IPS DF 6.9 (cell line): ENCODE results near the gene FASN.

ENCODE experiments used
- DNase-seq: peaks from one replicate; pipeline ENCODE4 v3.0.0-alpha.2; 2013; ENCODE audit warnings: low read depth, low spot score
- H3K27ac ChIP-seq: one replicate; pipeline ENCODE4 v1.5.1; 2013; ENCODE audit warnings: low read length, control low read depth
- H3K27me3 ChIP-seq: 2 replicates; pipeline ENCODE4 v1.6.1; 2013; ENCODE audit warnings: mild to moderate bottlenecking, low read length; ENCODE audit not compliant: control insufficient read depth, insufficient read depth
- H3K36me3 ChIP-seq: 2 replicates; pipeline ENCODE4 v1.6.1; 2013; ENCODE audit warnings: low read length; ENCODE audit not compliant: control insufficient read depth, insufficient read depth
- H3K4me1 ChIP-seq: 2 replicates; pipeline ENCODE4 v1.6.1; 2013; ENCODE audit warnings: low read length; ENCODE audit not compliant: control insufficient read depth, insufficient read depth
- H3K4me3 ChIP-seq: 2 replicates; pipeline ENCODE4 v1.5.1; 2013; ENCODE audit warnings: mild to moderate bottlenecking, low read length
- H3K9me3 ChIP-seq: 2 replicates; pipeline ENCODE4 v1.6.1; 2013; ENCODE audit warnings: low read length, inconsistent platforms; ENCODE audit not compliant: control insufficient read depth, insufficient read depth
- WGBS: extraction: QIAGEN DNeasy Blood & Tissue Kit; methylation state at CpG from one replicate; pipeline ENCODE4 v1.1.7; 2013; ENCODE audit warnings: mixed read lengths, missing lambda C conversion rate; ENCODE audit not compliant: insufficient read length, insufficient coverage; 5-methylcytosine and 5-hydroxymethylcytosine counted together

The FASN gene

GRCh38 chr17:82036634-82037091 is 61.4 kb downstream of the FASN start:
- Histone ChIP-seq H3K27ac (no peak overlapping the region), H3K4me3 (peak overlapping the region; percentile 52; the same call in 1 of the 2 replicates), H3K4me1 (peaks cover 5% of the 10 kb centered on the region; the same call in 1 of the 2 replicates), H3K36me3 (no peaks in the 10 kb centered on the region), H3K9me3 (no peaks in the 10 kb centered on the region), H3K27me3 (no peaks in the 10 kb centered on the region)
- no peak for DNase-seq
- no CpG with 5 or more reads among the region's 23 CpGs for WGBS

- H3K27me3 ChIP-seq = no peaks in the 10 kb centered on the region
- no CpG with 5 or more reads among the region's 20 CpGs for WGBS
- no peaks in the 10 kb centered on the region for H3K36me3 ChIP-seq
- H3K9me3 ChIP-seq = no peaks in the 10 kb centered on the region
- peaks cover 5% of the 10 kb centered on the region; the same call in 1 of the 2 replicates for H3K4me1 ChIP-seq
- DNase-seq = no peak
- H3K4me3 ChIP-seq = no peak overlapping the region
- H3K27ac ChIP-seq = no peak overlapping the region
Measured at GRCh38 chr17:82035956-82036633, 61.9 kb downstream of the FASN start.

- no peak overlapping the region for H3K4me3 ChIP-seq
- no peaks in the 10 kb centered on the region for H3K36me3 ChIP-seq
- no peak overlapping the region for H3K27ac ChIP-seq
- no peaks in the 10 kb centered on the region for H3K27me3 ChIP-seq
- WGBS = no CpG with 5 or more reads among the region's 8 CpGs
- no peaks in the 10 kb centered on the region for H3K9me3 ChIP-seq
- no peak for DNase-seq
- H3K4me1 ChIP-seq = peaks cover 5% of the 10 kb centered on the region; the same call in 1 of the 2 replicates
Measured at GRCh38 chr17:82035488-82035887, 62.5 kb downstream of the FASN start.

GRCh38 chr17:82034371-82035011 is 63.5 kb downstream of the FASN start:
- no peak for DNase-seq
- WGBS = no CpG with 5 or more reads among the region's 23 CpGs
- H3K4me1 ChIP-seq = peaks cover 5% of the 10 kb centered on the region; the same call in 1 of the 2 replicates
- H3K27me3 ChIP-seq = no peaks in the 10 kb centered on the region
- no peak overlapping the region for H3K27ac ChIP-seq
- H3K4me3 ChIP-seq = no peak overlapping the region
- no peaks in the 10 kb centered on the region for H3K9me3 ChIP-seq
- H3K36me3 ChIP-seq = no peaks in the 10 kb centered on the region

GRCh38 chr17:82033359-82034085 is 64.5 kb downstream of the FASN start:
- no CpG with 5 or more reads among the region's 38 CpGs for WGBS
- 0 out of 2 replicates have a peak, but pooled peaks cover 2% of the 10 kb centered on the region for H3K36me3 ChIP-seq
- H3K4me1 ChIP-seq = peaks cover 5% of the 10 kb centered on the region; the same call in 1 of the 2 replicates

GRCh38 chr17:82031885-82032627 is 66.0 kb downstream of the FASN start:
- no CpG with 5 or more reads among the region's 59 CpGs for WGBS
- Histone ChIP-seq H3K27me3 (no peaks in the 10 kb centered on the region), H3K27ac (no peak overlapping the region), H3K9me3 (no peaks in the 10 kb centered on the region), H3K4me1 (peaks cover 5% of the 10 kb centered on the region; the same call in 1 of the 2 replicates), H3K4me3 (peak overlapping the region; percentile 65), H3K36me3 (peaks cover 2% of the 10 kb centered on the region; the same call in 1 of the 2 replicates)
- no peak for DNase-seq

More at GRCh38 chr17:82033359-82034085, 64.5 kb downstream of the FASN start:
- H3K27ac ChIP-seq = no peak overlapping the region
- no peak overlapping the region for H3K4me3 ChIP-seq
- no peaks in the 10 kb centered on the region for H3K9me3 ChIP-seq
- no peak for DNase-seq
- H3K27me3 ChIP-seq = no peaks in the 10 kb centered on the region

- no CpG with 5 or more reads among the region's 96 CpGs for WGBS
- DNase-seq = no peak
- H3K27ac ChIP-seq = no peak within 1 kb of the TSS
- no peaks in the 10 kb centered on the region for H3K27me3 ChIP-seq
- H3K9me3 ChIP-seq = no peaks in the 10 kb centered on the region
- peaks cover 5% of the 10 kb centered on the region; the same call in 1 of the 2 replicates for H3K4me1 ChIP-seq
- H3K36me3 ChIP-seq = peaks cover 2% of the 10 kb centered on the region; the same call in 1 of the 2 replicates
- peak within 1 kb of the TSS; percentile 65 for H3K4me3 ChIP-seq
Measured at GRCh38 chr17:82031303-82031884, 66.6 kb downstream of the FASN start, which contains the start of gene RAC3. Gene RAC3, plus strand, starts transcription at chr17:82031678. Its CDS starts 84 bp downstream, at chr17:82031762.

GRCh38 chr17:82030470-82031302 is 67.3 kb downstream of the FASN start:
- H3K27ac ChIP-seq = no peak overlapping the region
- no CpG with 5 or more reads among the region's 94 CpGs for WGBS

GRCh38 chr17:82029990-82030469 is 68.0 kb downstream of the FASN start:
- H3K27ac ChIP-seq = no peak overlapping the region
- peaks cover 5% of the 10 kb centered on the region; the same call in 1 of the 2 replicates for H3K4me1 ChIP-seq
- WGBS = no CpG with 5 or more reads among the region's 31 CpGs
- H3K27me3 ChIP-seq = no peaks in the 10 kb centered on the region
- H3K9me3 ChIP-seq = no peaks in the 10 kb centered on the region
- peaks cover 2% of the 10 kb centered on the region; the same call in 1 of the 2 replicates for H3K36me3 ChIP-seq
- no peak for DNase-seq
- H3K4me3 ChIP-seq = no peak overlapping the region

More at GRCh38 chr17:82030470-82031302, 67.3 kb downstream of the FASN start:
- H3K9me3 ChIP-seq = no peaks in the 10 kb centered on the region
- peak overlapping the region; percentile 53; the same call in 1 of the 2 replicates for H3K4me3 ChIP-seq
- DNase-seq = no peak
- H3K4me1 ChIP-seq = peaks cover 5% of the 10 kb centered on the region; the same call in 1 of the 2 replicates
- no peaks in the 10 kb centered on the region for H3K27me3 ChIP-seq
- H3K36me3 ChIP-seq = peaks cover 2% of the 10 kb centered on the region; the same call in 1 of the 2 replicates
